Neural cell (in vitro differentiated cells): Measurements from ENCODE around the gene RFPL2.
"Not testable (repeated sequence)": the region's sequence is repeated elsewhere in the genome, so short reads cannot be mapped to it uniquely, and the experiment has no call there.

Experiments used
- POLR2AphosphoS5 ChIP-seq: IDR thresholded peaks from 2 replicates; pipeline ENCODE4 v1.6.1; 2012
- TF ChIP-seq, protein P1 (sequence below): fragments of 450-650 bp; IDR thresholded peaks from 2 replicates; pipeline ENCODE4 v1.5.1; 2014; ENCODE audit warnings: antibody characterized with exemption, mild to moderate bottlenecking, moderate library complexity; ENCODE audit not compliant: poor library complexity, severe bottlenecking
- TF ChIP-seq, protein P2 (sequence below): IDR thresholded peaks from 2 replicates; pipeline ENCODE4 v1.6.1; 2012; ENCODE audit warnings: borderline replicate concordance

GRCh38 chr22:32147128-32147527, 57.7 kb downstream of the RFPL2 start:
- not testable (repeated sequence) for TF ChIP-seq POLR2AphosphoS5
- TF ChIP-seq, protein P1, sequence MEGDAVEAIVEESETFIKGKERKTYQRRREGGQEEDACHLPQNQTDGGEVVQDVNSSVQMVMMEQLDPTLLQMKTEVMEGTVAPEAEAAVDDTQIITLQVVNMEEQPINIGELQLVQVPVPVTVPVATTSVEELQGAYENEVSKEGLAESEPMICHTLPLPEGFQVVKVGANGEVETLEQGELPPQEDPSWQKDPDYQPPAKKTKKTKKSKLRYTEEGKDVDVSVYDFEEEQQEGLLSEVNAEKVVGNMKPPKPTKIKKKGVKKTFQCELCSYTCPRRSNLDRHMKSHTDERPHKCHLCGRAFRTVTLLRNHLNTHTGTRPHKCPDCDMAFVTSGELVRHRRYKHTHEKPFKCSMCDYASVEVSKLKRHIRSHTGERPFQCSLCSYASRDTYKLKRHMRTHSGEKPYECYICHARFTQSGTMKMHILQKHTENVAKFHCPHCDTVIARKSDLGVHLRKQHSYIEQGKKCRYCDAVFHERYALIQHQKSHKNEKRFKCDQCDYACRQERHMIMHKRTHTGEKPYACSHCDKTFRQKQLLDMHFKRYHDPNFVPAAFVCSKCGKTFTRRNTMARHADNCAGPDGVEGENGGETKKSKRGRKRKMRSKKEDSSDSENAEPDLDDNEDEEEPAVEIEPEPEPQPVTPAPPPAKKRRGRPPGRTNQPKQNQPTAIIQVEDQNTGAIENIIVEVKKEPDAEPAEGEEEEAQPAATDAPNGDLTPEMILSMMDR: not testable (repeated sequence)
- TF ChIP-seq, protein P2, sequence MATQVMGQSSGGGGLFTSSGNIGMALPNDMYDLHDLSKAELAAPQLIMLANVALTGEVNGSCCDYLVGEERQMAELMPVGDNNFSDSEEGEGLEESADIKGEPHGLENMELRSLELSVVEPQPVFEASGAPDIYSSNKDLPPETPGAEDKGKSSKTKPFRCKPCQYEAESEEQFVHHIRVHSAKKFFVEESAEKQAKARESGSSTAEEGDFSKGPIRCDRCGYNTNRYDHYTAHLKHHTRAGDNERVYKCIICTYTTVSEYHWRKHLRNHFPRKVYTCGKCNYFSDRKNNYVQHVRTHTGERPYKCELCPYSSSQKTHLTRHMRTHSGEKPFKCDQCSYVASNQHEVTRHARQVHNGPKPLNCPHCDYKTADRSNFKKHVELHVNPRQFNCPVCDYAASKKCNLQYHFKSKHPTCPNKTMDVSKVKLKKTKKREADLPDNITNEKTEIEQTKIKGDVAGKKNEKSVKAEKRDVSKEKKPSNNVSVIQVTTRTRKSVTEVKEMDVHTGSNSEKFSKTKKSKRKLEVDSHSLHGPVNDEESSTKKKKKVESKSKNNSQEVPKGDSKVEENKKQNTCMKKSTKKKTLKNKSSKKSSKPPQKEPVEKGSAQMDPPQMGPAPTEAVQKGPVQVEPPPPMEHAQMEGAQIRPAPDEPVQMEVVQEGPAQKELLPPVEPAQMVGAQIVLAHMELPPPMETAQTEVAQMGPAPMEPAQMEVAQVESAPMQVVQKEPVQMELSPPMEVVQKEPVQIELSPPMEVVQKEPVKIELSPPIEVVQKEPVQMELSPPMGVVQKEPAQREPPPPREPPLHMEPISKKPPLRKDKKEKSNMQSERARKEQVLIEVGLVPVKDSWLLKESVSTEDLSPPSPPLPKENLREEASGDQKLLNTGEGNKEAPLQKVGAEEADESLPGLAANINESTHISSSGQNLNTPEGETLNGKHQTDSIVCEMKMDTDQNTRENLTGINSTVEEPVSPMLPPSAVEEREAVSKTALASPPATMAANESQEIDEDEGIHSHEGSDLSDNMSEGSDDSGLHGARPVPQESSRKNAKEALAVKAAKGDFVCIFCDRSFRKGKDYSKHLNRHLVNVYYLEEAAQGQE: not testable (repeated sequence)
